Stomach (tissue), 9 donors: Measurements from ENCODE around the gene MACROH2A1. TPM values are rescaled to one million over a fixed set of nuclear protein-coding genes. Genes with fewer than 3 reads are reported as not detected.

Experiments used
- DNase-seq, 2 donors: peaks; one replicate each; pipeline versions ENCODE4 v3.0.0 to v3.0.0-alpha.2; 2013 to 2019
- H3K27ac ChIP-seq, 5 donors: fragments of 200-600 bp in 4 of 5; sonication (generic) in 4 of 5; one replicate each; pipeline ENCODE4 v1.5.1; 2013 to 2019; ENCODE audit warnings: mild to moderate bottlenecking in 1 of 5, moderate library complexity in 1 of 5
- H3K27me3 ChIP-seq, 3 donors: fragments of 200-600 bp; sonication (generic); one replicate each; pipeline ENCODE4 v1.5.1; 2017 to 2019; ENCODE audit warnings: mixed run types in 1 of 3
- H3K36me3 ChIP-seq, 4 donors: fragments of 200-600 bp; sonication (generic); 1 replicate in 3 of 4; 2 replicates in 1 of 4; pipeline ENCODE4 v1.5.1; 2016 to 2019
- H3K4me1 ChIP-seq, 4 donors: fragments of 200-600 bp; sonication (generic); one replicate each; pipeline ENCODE4 v1.5.1; 2016 to 2019
- H3K4me3 ChIP-seq, 4 donors: fragments of 200-600 bp; sonication (generic) in 3 of 4; one replicate each; pipeline ENCODE4 v1.5.1; 2016 to 2019; ENCODE audit warnings: mild to moderate bottlenecking in 1 of 4
- H3K9me3 ChIP-seq, 4 donors: fragments of 200-600 bp; sonication (generic); one replicate each; pipeline ENCODE4 v1.5.1; 2016 to 2019
- EP300 ChIP-seq: sonication (generic); formaldehyde crosslinking; IDR thresholded peaks from one replicate; pipeline ENCODE4 v1.6.1; 2017; ENCODE audit warnings: antibody characterized with exemption
- POLR2A ChIP-seq, 4 donors: fragments of 450-650 bp; IDR thresholded peaks; one replicate each; pipeline ENCODE4 v1.6.1; 2016; ENCODE audit warnings: antibody characterized with exemption in 4 of 4, control low read depth in 2 of 4, mild to moderate bottlenecking in 1 of 4, moderate library complexity in 1 of 4
- POLR2AphosphoS5 ChIP-seq, 3 donors: sonication (generic); formaldehyde crosslinking; IDR thresholded peaks; one replicate each; pipeline ENCODE4 v1.6.1; 2016; ENCODE audit warnings: antibody characterized with exemption in 3 of 3
- WGBS, 5 donors: extraction: QIAGEN DNeasy Blood & Tissue Kit in 3 of 5; methylation state at CpG; one replicate each; pipeline versions ENCODE4 v1.1.5 to v1.1.7; 2013 to 2018; 5-methylcytosine and 5-hydroxymethylcytosine counted together
- intact Hi-C: fragments of 100-400 bp; cut with DNase I; formaldehyde crosslinking; loops from one replicate; pipeline ENCODE4 v1.15.1; 2023; ENCODE audit warnings: low total_unique reads
- polyA plus RNA-seq, 3 donors: library from polyadenylated mRNA; stranded (reverse); fragments of 200-250 nt; gene quantifications; one replicate each; pipeline ENCODE4 v1.2.3, GENCODE V29; 2013
- total RNA-seq, 5 donors: library from RNA; depleted of rRNA; stranded (reverse); fragments of >200 nt; gene quantifications; one replicate each; pipeline versions ENCODE4 v1.1.0 to v1.2.3, GENCODE V29; 2014 to 2016
- TF ChIP-seq, protein P1 (sequence below), 7 experiments: fragments of 450-650 bp in 4 of 7; fragments of 200-600 bp in 3 of 7; sonication (generic) in 3 of 7; IDR thresholded peaks; one replicate each; pipeline ENCODE4 v1.5.1; 2016 to 2019; ENCODE audit warnings: antibody characterized with exemption in 7 of 7, control low read depth in 2 of 7, mild to moderate bottlenecking in 1 of 7
- donor health status: healthy with polysubstance abuse.
- donor health status: Bipolar disorder and iron deficiency.
- donor health status: healthy.

The MACROH2A1 gene
- total and polyA plus RNA-seq, 8 donors = 77.1 to 206 (median 150) TPM

DNA sequence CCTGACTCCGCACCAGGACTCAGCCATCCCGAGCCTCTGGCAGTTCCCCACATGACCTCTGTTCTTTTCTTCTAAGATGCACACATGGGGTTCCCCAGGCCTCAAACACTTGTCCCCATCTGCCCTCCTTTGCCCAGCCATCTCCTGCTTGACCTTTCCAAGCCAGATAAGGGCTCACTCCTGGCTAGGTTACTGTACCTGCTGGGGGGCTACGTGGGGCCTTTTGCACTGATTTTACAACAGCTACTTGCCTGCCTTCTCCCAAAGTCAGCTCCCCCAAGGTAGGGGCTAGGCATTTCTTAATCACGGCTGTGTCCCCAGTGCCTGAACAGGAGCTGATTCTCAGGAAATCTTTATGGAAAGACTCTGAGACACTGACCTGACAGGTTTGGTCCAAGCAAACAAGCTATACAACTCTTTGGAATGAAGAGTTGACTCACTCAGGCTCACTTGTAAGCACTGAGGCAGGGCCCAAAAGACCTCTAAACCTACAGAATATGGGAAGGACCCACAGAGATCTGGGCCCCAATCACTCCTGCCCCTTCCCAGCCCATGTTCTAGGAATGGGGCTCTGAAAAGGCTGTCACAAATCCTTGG, 2.5 kb downstream of the MACROH2A1 start:
- no peak overlapping the region for H3K4me3 ChIP-seq
- TF ChIP-seq, protein P1, sequence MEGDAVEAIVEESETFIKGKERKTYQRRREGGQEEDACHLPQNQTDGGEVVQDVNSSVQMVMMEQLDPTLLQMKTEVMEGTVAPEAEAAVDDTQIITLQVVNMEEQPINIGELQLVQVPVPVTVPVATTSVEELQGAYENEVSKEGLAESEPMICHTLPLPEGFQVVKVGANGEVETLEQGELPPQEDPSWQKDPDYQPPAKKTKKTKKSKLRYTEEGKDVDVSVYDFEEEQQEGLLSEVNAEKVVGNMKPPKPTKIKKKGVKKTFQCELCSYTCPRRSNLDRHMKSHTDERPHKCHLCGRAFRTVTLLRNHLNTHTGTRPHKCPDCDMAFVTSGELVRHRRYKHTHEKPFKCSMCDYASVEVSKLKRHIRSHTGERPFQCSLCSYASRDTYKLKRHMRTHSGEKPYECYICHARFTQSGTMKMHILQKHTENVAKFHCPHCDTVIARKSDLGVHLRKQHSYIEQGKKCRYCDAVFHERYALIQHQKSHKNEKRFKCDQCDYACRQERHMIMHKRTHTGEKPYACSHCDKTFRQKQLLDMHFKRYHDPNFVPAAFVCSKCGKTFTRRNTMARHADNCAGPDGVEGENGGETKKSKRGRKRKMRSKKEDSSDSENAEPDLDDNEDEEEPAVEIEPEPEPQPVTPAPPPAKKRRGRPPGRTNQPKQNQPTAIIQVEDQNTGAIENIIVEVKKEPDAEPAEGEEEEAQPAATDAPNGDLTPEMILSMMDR (IDR thresholded peaks at IDR 0.05) = no peak
- TF ChIP-seq POLR2AphosphoS5 (IDR thresholded peaks at IDR 0.05) = no peak
- TF ChIP-seq POLR2A (IDR thresholded peaks at IDR 0.05) = no peak
- no peak for TF ChIP-seq EP300
- H3K4me1 ChIP-seq = peaks cover 61 to 76% (median 71%) of the 10 kb centered on the region in 4 donors
- no peak for DNase-seq
- no peaks in the 10 kb centered on the region for H3K9me3 ChIP-seq
- 52 to 60% (median 54%) methylated on average over 4 of the region's 4 CpGs for WGBS, 5 donors
- intact Hi-C loops = no loop called here
- no peaks in the 10 kb centered on the region for H3K27me3 ChIP-seq
- peaks cover 0 to 10% (median 0%) of the 10 kb centered on the region in 4 donors for H3K36me3 ChIP-seq
- H3K27ac ChIP-seq = peak overlapping the region in 2 of 5 donors; percentile 5 to 22

DNA sequence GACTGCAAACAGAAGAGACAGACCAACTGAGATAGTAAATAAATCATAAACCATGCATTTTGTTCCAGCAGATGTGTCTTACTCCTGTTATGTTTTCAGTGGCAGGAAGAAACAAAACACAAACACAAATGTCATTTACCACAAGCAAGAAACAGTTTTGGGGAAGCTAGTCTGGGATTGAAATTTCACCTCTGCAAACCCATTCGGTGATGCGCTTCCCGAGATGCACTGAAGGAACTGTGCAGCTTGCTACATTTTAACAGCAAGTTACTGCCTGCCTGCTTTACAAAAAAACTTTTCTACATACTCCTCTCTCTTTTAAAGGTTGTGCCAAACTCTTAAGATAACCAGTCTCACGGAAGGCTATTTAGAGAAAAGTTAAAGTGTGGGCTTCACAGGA, 3.2 kb downstream of the MACROH2A1 start:
- TF ChIP-seq, protein P1 (IDR thresholded peaks at IDR 0.05) = no peak
- TF ChIP-seq POLR2AphosphoS5 (IDR thresholded peaks at IDR 0.05) (no peak), EP300 (no peak), POLR2A (IDR thresholded peaks at IDR 0.05) (no peak)
- intact Hi-C loops = no loop called here
- Histone ChIP-seq H3K4me3 (no peak overlapping the region), H3K4me1 (peaks cover 63 to 83% (median 78%) of the 10 kb centered on the region in 4 donors), H3K36me3 (peaks cover 0 to 10% (median 0%) of the 10 kb centered on the region in 4 donors), H3K9me3 (no peaks in the 10 kb centered on the region), H3K27ac (peak overlapping the region in 2 of 5 donors; percentile 5 to 22), H3K27me3 (no peaks in the 10 kb centered on the region)
- DNase-seq = no peak
- 43 to 65% (median 56%) methylated on average over 4 of the region's 4 CpGs for WGBS, 5 donors

DNA sequence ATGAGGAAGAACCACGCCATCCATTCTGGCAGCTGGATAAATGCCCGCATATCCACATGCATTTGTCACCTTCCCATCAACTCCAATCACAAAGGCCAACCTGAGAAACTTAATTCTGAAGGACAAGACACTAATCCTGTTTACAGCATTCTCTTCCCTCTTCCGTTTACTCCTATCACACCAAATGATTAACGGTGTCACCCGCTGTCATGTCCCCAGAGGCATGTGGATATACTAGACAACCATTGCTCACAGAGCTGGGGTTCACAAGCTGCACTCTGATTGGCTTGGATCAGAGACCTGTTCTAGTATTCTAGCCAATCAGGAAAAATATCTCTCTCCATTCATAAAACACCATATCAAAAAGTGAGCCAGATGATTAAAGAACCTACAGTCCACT, 3.6 kb downstream of the MACROH2A1 start:
- intact Hi-C loops = no loop called here
- WGBS, 5 donors = 63 to 74% (median 68%) methylated on average over 5 of the region's 5 CpGs
- no peaks in the 10 kb centered on the region for H3K27me3 ChIP-seq

DNA sequence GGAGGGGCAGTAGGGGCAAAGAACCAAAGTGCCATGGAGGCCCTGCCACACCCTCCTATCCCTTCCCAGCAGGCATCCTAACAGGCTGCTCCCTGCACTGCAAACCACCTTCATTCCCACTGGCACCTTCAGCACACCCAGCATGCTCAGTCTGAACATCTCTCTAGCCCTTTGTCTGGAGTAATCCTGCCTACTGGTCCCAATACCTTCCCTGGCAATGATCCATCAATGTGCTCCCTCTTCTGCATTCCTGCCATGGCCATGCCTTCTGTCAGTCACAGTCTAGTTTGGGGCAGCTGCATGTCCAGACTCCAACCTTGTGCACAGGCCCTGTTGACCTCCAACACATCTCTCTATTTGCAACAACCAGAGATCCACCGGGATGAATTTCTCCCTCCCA, 4.9 kb downstream of the MACROH2A1 start:
- Histone ChIP-seq H3K9me3 (no peaks in the 10 kb centered on the region), H3K4me1 (peaks cover 58 to 88% (median 80%) of the 10 kb centered on the region in 4 donors), H3K36me3 (peaks cover 0 to 13% (median 8%) of the 10 kb centered on the region in 4 donors), H3K4me3 (no peak overlapping the region), H3K27ac (peak overlapping the region in 2 of 5 donors; percentile 44 to 67), H3K27me3 (no peaks in the 10 kb centered on the region)
- DNase-seq = no peak
- WGBS, 5 donors = 77 to 100% (median 93%) methylated on average over 1 of the region's 1 CpG
- TF ChIP-seq, protein P1 (IDR thresholded peaks at IDR 0.05) = no peak
- TF ChIP-seq POLR2A (IDR thresholded peaks at IDR 0.05) (no peak), EP300 (no peak), POLR2AphosphoS5 (IDR thresholded peaks at IDR 0.05) (no peak)
- intact Hi-C loops = no loop called here

More for the DNA sequence above, 3.6 kb downstream of the MACROH2A1 start:
- Histone ChIP-seq H3K36me3 (peaks cover 0 to 10% (median under 1%) of the 10 kb centered on the region in 4 donors), H3K4me1 (peaks cover 63 to 87% (median 82%) of the 10 kb centered on the region in 4 donors), H3K9me3 (no peaks in the 10 kb centered on the region), H3K27ac (peak overlapping the region in 2 of 5 donors; percentile 5 to 22), H3K4me3 (no peak overlapping the region)
- no peak for DNase-seq
- TF ChIP-seq EP300 = no peak

DNA sequence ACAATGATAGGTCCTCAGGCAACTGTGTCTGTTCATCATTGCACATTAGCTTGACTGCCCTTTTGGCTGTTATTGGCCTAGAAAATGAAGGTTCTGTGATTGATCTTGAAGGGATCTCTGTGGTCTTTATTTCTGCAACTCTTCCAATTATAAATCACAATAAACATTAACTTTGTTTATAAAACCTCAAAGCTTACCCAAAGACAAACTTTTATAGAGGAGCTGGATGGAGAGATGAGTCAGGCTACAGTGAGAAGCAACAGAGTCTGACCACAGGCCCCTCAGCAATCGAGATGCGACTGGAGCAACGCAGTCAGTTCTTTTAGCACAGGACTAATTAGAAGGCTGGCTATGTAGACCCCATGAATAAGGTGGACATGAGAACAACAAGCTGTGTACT, 5.3 kb downstream of the MACROH2A1 start:
- peaks cover 58 to 92% (median 80%) of the 10 kb centered on the region in 4 donors for H3K4me1 ChIP-seq
- TF ChIP-seq POLR2A (IDR thresholded peaks at IDR 0.05) = no peak
- TF ChIP-seq, protein P1 (IDR thresholded peaks at IDR 0.05) = no peak
- no peak for TF ChIP-seq POLR2AphosphoS5 (IDR thresholded peaks at IDR 0.05)
- no peak for TF ChIP-seq EP300
- H3K27ac ChIP-seq = peak overlapping the region in 2 of 5 donors; percentile 44 to 67
- H3K4me3 ChIP-seq = no peak overlapping the region
- WGBS, 5 donors = 74 to 77% (median 74%) methylated on average over 3 of the region's 3 CpGs
- H3K36me3 ChIP-seq = peaks cover 2 to 17% (median 12%) of the 10 kb centered on the region in 4 donors
- H3K27me3 ChIP-seq = no peaks in the 10 kb centered on the region
- no peaks in the 10 kb centered on the region for H3K9me3 ChIP-seq
- intact Hi-C loops = no loop called here
- no peak for DNase-seq
